Measurements from ENCODE around the gene MIGA2.
"Not testable (repeated sequence)": the region's sequence is repeated elsewhere in the genome, so short reads cannot be mapped to it uniquely, and the experiment has no call there.

The MIGA2 gene

GRCh38 chr9:128998462-128998861 lies 38.0 kb upstream of the MIGA2 start:
- no peak for DNase-seq
- Mint-ChIP-seq H3K27me3 (ENCODE audit: low read depth, poor library complexity) (no peaks in the 10 kb centered on the region), H3K27ac (no peak overlapping the region), H3K36me3 (ENCODE audit: low read depth) (peaks cover 95% of the 10 kb centered on the region), H3K9me3 (no peaks in the 10 kb centered on the region), H3K4me3 (no peak overlapping the region), H3K4me1 (no peaks in the 10 kb centered on the region)
- TF ChIP-seq, protein P1, sequence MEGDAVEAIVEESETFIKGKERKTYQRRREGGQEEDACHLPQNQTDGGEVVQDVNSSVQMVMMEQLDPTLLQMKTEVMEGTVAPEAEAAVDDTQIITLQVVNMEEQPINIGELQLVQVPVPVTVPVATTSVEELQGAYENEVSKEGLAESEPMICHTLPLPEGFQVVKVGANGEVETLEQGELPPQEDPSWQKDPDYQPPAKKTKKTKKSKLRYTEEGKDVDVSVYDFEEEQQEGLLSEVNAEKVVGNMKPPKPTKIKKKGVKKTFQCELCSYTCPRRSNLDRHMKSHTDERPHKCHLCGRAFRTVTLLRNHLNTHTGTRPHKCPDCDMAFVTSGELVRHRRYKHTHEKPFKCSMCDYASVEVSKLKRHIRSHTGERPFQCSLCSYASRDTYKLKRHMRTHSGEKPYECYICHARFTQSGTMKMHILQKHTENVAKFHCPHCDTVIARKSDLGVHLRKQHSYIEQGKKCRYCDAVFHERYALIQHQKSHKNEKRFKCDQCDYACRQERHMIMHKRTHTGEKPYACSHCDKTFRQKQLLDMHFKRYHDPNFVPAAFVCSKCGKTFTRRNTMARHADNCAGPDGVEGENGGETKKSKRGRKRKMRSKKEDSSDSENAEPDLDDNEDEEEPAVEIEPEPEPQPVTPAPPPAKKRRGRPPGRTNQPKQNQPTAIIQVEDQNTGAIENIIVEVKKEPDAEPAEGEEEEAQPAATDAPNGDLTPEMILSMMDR (IDR thresholded peaks at IDR 0.05): no peak

DNA sequence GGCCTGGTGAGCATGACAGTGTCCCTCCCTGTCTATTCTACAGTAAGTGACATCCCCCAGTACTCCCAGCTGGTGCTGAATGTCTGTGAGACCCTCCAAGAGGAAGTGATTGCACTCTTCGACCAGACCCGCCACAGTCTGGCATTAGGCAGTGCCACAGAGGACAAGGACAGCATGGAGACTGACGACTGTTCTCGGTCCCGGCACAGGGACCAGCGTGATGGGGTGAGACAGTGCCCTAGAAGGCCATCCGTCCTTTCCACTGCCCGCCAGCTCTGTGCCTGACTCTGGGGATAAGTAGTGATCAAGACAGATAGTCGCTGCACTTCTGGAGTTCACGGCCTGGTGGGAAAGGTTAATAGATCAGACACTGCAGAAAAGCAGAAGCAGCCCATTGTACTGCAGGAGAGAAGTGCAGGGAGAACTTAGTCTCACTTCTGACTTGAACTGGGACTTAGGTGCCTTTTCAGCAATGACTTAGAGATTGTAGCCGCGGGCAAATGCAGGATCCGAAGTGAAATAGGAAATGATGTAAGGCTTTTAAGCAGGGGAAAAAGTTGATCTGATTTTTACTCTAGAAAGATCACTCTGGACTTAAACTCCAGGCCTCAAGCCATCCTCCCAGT lies 36.7 kb upstream of the MIGA2 start:
- H3K4me3 Mint-ChIP-seq: no peak overlapping the region
- H3K27ac Mint-ChIP-seq: peak overlapping the region; percentile 37

DNA sequence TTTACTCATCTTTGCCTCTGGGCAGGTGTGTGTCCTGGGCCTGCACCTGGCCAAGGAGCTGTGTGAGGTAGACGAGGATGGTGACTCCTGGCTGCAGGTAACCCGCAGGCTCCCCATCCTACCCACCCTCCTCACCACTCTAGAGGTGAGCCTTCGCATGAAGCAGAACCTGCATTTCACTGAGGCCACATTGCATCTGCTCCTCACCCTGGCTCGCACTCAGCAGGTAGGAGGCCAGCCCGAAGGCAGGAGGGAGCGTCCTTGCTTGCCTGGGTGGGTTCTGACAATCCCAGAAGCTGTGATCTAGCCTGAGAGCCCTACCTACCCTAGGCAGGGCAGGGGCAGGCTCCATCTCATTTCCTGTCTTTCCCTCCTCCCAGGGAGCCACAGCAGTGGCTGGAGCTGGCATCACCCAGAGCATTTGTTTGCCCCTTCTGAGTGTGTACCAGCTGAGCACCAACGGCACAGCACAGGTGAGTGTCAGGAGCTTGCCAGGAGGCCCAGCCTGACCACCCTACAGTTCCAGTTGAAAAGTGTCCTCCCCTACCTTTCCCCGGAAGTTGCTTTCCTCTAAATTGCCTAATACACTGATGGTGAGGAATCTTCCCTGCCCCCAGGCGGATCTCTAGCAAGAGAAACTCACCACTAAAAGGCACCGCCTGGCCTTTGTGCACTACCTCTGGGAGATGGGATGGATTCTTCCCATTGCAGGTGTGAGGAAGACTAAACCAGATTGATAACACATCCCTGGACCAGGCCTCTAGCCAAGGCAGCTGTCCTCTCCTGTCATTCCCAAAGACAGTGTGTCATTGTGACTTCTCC lies 34.7 kb upstream of the MIGA2 start:
- no peak for DNase-seq
- Mint-ChIP-seq H3K4me3 (no peak overlapping the region), H3K27ac (peak overlapping the region; percentile 42), H3K36me3 (ENCODE audit: low read depth) (peaks cover 77% of the 10 kb centered on the region), H3K9me3 (no peaks in the 10 kb centered on the region), H3K4me1 (no peaks in the 10 kb centered on the region), H3K27me3 (ENCODE audit: low read depth, poor library complexity) (no peaks in the 10 kb centered on the region)
- TF ChIP-seq, protein P1 (IDR thresholded peaks at IDR 0.05): no peak

More for the DNA sequence above, 36.7 kb upstream of the MIGA2 start:
- no peaks in the 10 kb centered on the region for H3K9me3 Mint-ChIP-seq
- TF ChIP-seq, protein P1 (IDR thresholded peaks at IDR 0.05): no peak
- H3K4me1 Mint-ChIP-seq: no peaks in the 10 kb centered on the region
- H3K27me3 Mint-ChIP-seq (ENCODE audit: low read depth, poor library complexity): no peaks in the 10 kb centered on the region
- peaks cover 86% of the 10 kb centered on the region for H3K36me3 Mint-ChIP-seq (ENCODE audit: low read depth)
- DNase-seq: no peak

DNA sequence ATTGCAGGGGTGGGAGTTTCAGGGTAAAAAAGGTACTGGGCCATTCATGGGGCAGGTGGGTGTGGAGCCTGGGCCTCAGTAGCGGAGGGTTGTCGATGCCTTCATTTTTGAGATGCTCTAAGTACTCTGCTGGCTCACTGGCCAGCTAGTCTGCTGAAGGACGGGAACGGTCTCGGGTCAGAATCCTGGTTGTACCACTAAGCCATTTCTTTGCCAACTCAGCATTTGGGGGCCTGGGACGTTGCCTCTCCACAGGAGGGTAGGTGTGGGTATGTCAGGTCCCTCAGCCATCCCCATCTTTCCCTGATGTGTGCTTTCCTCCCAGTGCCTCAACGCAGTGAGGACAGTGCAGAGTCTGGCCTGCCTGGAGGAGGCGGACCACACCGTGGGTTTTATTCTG lies 33.4 kb upstream of the MIGA2 start:
- H3K27ac Mint-ChIP-seq: peak overlapping the region; percentile 45
- H3K9me3 Mint-ChIP-seq: no peaks in the 10 kb centered on the region
- H3K27me3 Mint-ChIP-seq (ENCODE audit: low read depth, poor library complexity): no peaks in the 10 kb centered on the region
- no peak for DNase-seq
- H3K36me3 Mint-ChIP-seq (ENCODE audit: low read depth): peaks cover 73% of the 10 kb centered on the region
- no peak overlapping the region for H3K4me3 Mint-ChIP-seq
- TF ChIP-seq, protein P1 (IDR thresholded peaks at IDR 0.05): no peak
- H3K4me1 Mint-ChIP-seq: no peaks in the 10 kb centered on the region

DNA sequence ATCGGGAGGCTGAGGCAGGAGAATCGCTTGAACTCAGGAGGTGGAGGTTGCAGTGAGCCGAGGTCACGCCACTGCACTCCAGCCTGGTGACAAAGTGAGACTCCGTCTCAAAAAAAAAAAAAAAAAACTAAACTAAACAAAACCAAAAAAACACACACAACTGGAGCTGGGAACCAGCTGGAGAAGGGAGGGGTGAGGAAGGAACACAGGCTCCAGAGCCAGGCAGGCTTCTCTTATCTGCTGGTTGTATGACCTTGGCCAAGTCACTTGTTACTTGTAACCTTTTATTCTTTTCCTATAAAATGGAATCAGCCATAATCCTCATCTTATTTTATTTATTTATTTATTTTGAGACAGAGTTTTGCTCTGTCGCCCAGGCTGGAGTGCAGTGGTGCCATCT lies 32.3 kb upstream of the MIGA2 start:
- not testable (repeated sequence) for H3K4me3 Mint-ChIP-seq; H3K4me1 Mint-ChIP-seq; H3K27me3 Mint-ChIP-seq (ENCODE audit: low read depth, poor library complexity); H3K9me3 Mint-ChIP-seq; DNase-seq; H3K27ac Mint-ChIP-seq
- H3K36me3 Mint-ChIP-seq (ENCODE audit: low read depth): peaks cover 61% of the 10 kb centered on the region

GRCh38 chr9:129005336-129005997 lies 31.0 kb upstream of the MIGA2 start:
- Mint-ChIP-seq H3K36me3 (ENCODE audit: low read depth) (peaks cover 48% of the 10 kb centered on the region), H3K27ac (peak overlapping the region; percentile 98), H3K4me3 (no peak overlapping the region), H3K4me1 (no peaks in the 10 kb centered on the region), H3K27me3 (ENCODE audit: low read depth, poor library complexity) (no peaks in the 10 kb centered on the region), H3K9me3 (no peaks in the 10 kb centered on the region)
- no peak for DNase-seq
- TF ChIP-seq, protein P1 (IDR thresholded peaks at IDR 0.05): no peak
